A549 (cell line): ENCODE data around the gene ZCCHC24. TPM values are rescaled to one million over a fixed set of nuclear protein-coding genes. Genes with fewer than 3 reads are reported as not detected.

Experiments used
- ATAC-seq, 2 experiments: fragments of 200-7000 bp in 1 of 2; fragments of >200 bp in 1 of 2; cut with Nextera tagmentation in 1 of 2; cut with Tn5 transposase in 1 of 2; 3 replicates each; pipeline versions ENCODE4 v1.8.0 to v1.9.1; 2018 to 2020; ENCODE audit warnings: mild to moderate bottlenecking in 1 of 2, moderate library complexity in 1 of 2
- CTCF ChIA-PET: fragments of 300-600 bp; sonication (Branson Sonifier 250); formaldehyde crosslinking; extraction: SDS; loops from one replicate; lab custom pipeline; 2021; ENCODE audit warnings: antibody characterized with exemption, inconsistent platforms; lab: Yijun Ruan, JAX
- POLR2A ChIA-PET: fragments of 350-600 bp; formaldehyde crosslinking; extraction: SDS; loops from one replicate; lab custom pipeline; 2021; ENCODE audit warnings: antibody characterized with exemption, inconsistent platforms; lab: Yijun Ruan, JAX
- DNase-seq, 2 experiments: peaks; one replicate each; pipeline versions ENCODE4 v3.0.0 to v3.0.0-alpha.2; 2011 to 2016; ENCODE audit warnings: low read depth in 1 of 2, low spot score in 1 of 2
- FAIRE-seq: peaks from 2 replicates; lab custom pipeline; 2011; peaks lifted over from hg19 to GRCh38; lab: Jason Lieb, UNC
- H3K27ac ChIP-seq, 2 experiments: fragments of >200 bp; sonication (Bioruptor Twin); formaldehyde crosslinking; 3 replicates each; pipeline ENCODE4 v1.5.1; 2016 to 2017
- H3K4me1 ChIP-seq: fragments of >200 bp; sonication (Bioruptor Twin); formaldehyde crosslinking; 3 replicates; pipeline ENCODE4 v1.6.1; 2016
- H3K4me2 ChIP-seq: fragments of >200 bp; sonication (Bioruptor Twin); formaldehyde crosslinking; 3 replicates; pipeline ENCODE4 v1.6.1; 2016
- H3K4me3 ChIP-seq: fragments of >200 bp; sonication (Bioruptor Twin); formaldehyde crosslinking; 3 replicates; pipeline ENCODE4 v1.5.1; 2016
- H3K9me3 ChIP-seq: fragments of >200 bp; sonication (Bioruptor Twin); formaldehyde crosslinking; 3 replicates; pipeline ENCODE4 v1.6.1; 2016
- CEBPB ChIP-seq, 2 experiments: fragments of >200 bp in 1 of 2; sonication (Bioruptor Twin) in 1 of 2; formaldehyde crosslinking in 1 of 2; IDR thresholded peaks; 2 replicates each; pipeline ENCODE4 v1.6.1; 2012 to 2016
- EP300 ChIP-seq, 2 experiments: fragments of >200 bp; sonication (Bioruptor Twin); formaldehyde crosslinking; IDR thresholded peaks; 2 replicates in 1 of 2; 3 replicates in 1 of 2; pipeline ENCODE4 v1.6.1; 2016 to 2017
- FOSL2 ChIP-seq, 2 experiments: fragments of 450-650 bp in 1 of 2; fragments of >200 bp in 1 of 2; sonication (Bioruptor Twin) in 1 of 2; formaldehyde crosslinking; IDR thresholded peaks; 2 replicates each; pipeline versions ENCODE4 v1.5.0 to v1.6.1; 2016 to 2020; ENCODE audit warnings: mild to moderate bottlenecking in 1 of 2, moderate library complexity in 1 of 2
- GATA3 ChIP-seq: IDR thresholded peaks from 2 replicates; pipeline ENCODE4 v1.6.1; 2012; ENCODE audit warnings: borderline replicate concordance
- HDAC2 ChIP-seq: fragments of 200-600 bp; sonication (generic); IDR thresholded peaks from 2 replicates; pipeline ENCODE4 v1.6.1; 2016
- HOXB5 ChIP-seq: fragments of 250-450 bp; sonication (Bioruptor Pico); IDR thresholded peaks from 2 replicates; pipeline ENCODE4 v1.5.0; 2020; ENCODE audit warnings: mild to moderate bottlenecking, moderate library complexity
- JUNB ChIP-seq: fragments of >200 bp; sonication (Bioruptor Twin); formaldehyde crosslinking; IDR thresholded peaks from 2 replicates; pipeline ENCODE4 v1.6.1; 2016
- KDM5A ChIP-seq: fragments of 200-600 bp; sonication (generic); IDR thresholded peaks from 2 replicates; pipeline ENCODE4 v1.6.1; 2016; ENCODE audit warnings: antibody characterized with exemption, mild to moderate bottlenecking
- NFE2L2 ChIP-seq: fragments of 150-350 bp; conservative IDR thresholded peaks from 2 replicates; pipeline ENCODE4 v1.6.1; 2014; ENCODE audit warnings: low read length
- RARB ChIP-seq: fragments of 250-450 bp; sonication (Bioruptor Pico); IDR thresholded peaks from 2 replicates; pipeline ENCODE4 v1.8.0; 2021; ENCODE audit warnings: mild to moderate bottlenecking, moderate library complexity
- SMC3 ChIP-seq: fragments of >200 bp; sonication (Bioruptor Twin); formaldehyde crosslinking; IDR thresholded peaks from 3 replicates; pipeline ENCODE4 v1.6.1; 2018; ENCODE audit warnings: inconsistent platforms
- TP53 ChIP-seq: fragments of 250-450 bp; sonication (Bioruptor Pico); IDR thresholded peaks from 2 replicates; pipeline ENCODE4 v1.5.0; 2021; ENCODE audit warnings: mild to moderate bottlenecking, moderate library complexity
- ZC3H11A ChIP-seq: fragments of 450-650 bp; IDR thresholded peaks from 2 replicates; pipeline ENCODE4 v1.6.1; 2014; ENCODE audit warnings: antibody characterized with exemption, mild to moderate bottlenecking
- ZFP36 ChIP-seq: fragments of 450-650 bp; IDR thresholded peaks from 2 replicates; pipeline ENCODE4 v1.6.1; 2014; ENCODE audit warnings: borderline replicate concordance; ENCODE audit not compliant: partially characterized antibody
- ZSCAN20 ChIP-seq: fragments of 250-450 bp; sonication (Bioruptor Pico); IDR thresholded peaks from 2 replicates; pipeline ENCODE4 v1.8.0; 2022; ENCODE audit warnings: mild to moderate bottlenecking, moderate library complexity
- WGBS: methylation state at CpG from one replicate; pipeline ENCODE4 v1.1.6; 2017; ENCODE audit errors: missing lambda C conversion rate; 5-methylcytosine and 5-hydroxymethylcytosine counted together
- polyA plus RNA-seq, 4 experiments: library from polyadenylated mRNA; depleted of rRNA in 3 of 4; stranded (reverse); fragments of >200 nt; fragmentation: RNase III in 1 of 4; extraction: RNeasy Plus Mini Kit Qiagen cat#74134 plus additional on column Dnase treatment in 1 of 4; gene quantifications; 2 replicates in 3 of 4; 3 replicates in 1 of 4; pipeline ENCODE4 v1.2.3, GENCODE V29; 2011 to 2017
- TF ChIP-seq, protein P1 (sequence below): fragments of 250-450 bp; sonication (Bioruptor Pico); IDR thresholded peaks from 2 replicates; pipeline ENCODE4 v1.5.0; 2021; ENCODE audit warnings: mild to moderate bottlenecking, moderate library complexity, borderline replicate concordance
- TF ChIP-seq, protein P2 (sequence below): fragments of 450-650 bp; IDR thresholded peaks from 2 replicates; pipeline ENCODE4 v1.6.1; 2014; ENCODE audit warnings: antibody characterized with exemption

ZCCHC24 gene
- polyA plus RNA-seq, 2 of the 4 experiments (the other 2 are of a cell fraction), result 2.4 to 4.2 TPM

DNA sequence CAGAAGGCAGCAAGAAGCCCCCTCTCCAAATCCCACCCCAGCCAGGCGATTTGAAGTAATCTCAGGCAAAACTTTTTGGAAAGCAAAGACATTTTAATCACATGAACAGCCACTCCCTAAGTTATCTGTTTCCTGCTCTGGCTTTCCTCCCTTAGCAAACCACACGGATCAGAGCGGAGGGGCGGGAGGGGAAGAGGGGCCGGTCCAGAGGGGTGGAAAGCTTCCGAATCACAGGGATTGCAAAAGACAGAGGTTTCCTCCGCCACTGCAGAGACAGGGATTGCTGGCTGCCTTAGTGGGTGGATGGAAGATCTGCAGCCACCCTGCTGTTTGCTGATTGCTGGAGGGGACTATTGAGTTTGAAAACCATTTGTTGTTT, 41.2 kb downstream of the ZCCHC24 start:
- 84% methylated on average over 7 of the region's 7 CpGs for WGBS
- no peak for TF ChIP-seq ZFP36
- no peak for TF ChIP-seq EP300 (IDR thresholded peaks at IDR 0.05)
- TF ChIP-seq, protein P1, sequence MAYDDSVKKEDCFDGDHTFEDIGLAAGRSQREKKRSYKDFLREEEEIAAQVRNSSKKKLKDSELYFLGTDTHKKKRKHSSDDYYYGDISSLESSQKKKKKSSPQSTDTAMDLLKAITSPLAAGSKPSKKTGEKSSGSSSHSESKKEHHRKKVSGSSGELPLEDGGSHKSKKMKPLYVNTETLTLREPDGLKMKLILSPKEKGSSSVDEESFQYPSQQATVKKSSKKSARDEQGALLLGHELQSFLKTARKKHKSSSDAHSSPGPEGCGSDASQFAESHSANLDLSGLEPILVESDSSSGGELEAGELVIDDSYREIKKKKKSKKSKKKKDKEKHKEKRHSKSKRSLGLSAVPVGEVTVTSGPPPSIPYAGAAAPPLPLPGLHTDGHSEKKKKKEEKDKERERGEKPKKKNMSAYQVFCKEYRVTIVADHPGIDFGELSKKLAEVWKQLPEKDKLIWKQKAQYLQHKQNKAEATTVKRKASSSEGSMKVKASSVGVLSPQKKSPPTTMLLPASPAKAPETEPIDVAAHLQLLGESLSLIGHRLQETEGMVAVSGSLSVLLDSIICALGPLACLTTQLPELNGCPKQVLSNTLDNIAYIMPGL (CRISPR knock-in tag), result no peak
- TF ChIP-seq CEBPB (IDR thresholded peaks at IDR 0.05), result no peak
- ChIA-PET CTCF (interaction anchor here (1.0 to 1.2 kb wide), 3 partner anchors 30 to 97 kb away, joined by 3 to 4 read pairs (median 3); no protein-coding TSS in a partner anchor), POLR2A (no interaction called here)
- Histone ChIP-seq H3K4me3 (no peak overlapping the region), H3K4me2 (no peak overlapping the region), H3K9me3 (no peaks in the 10 kb centered on the region), H3K27ac (no peak overlapping the region), H3K4me1 (no peaks in the 10 kb centered on the region)
- DNase-seq (no peak), ATAC-seq (no peak), FAIRE-seq (no peak)

DNA sequence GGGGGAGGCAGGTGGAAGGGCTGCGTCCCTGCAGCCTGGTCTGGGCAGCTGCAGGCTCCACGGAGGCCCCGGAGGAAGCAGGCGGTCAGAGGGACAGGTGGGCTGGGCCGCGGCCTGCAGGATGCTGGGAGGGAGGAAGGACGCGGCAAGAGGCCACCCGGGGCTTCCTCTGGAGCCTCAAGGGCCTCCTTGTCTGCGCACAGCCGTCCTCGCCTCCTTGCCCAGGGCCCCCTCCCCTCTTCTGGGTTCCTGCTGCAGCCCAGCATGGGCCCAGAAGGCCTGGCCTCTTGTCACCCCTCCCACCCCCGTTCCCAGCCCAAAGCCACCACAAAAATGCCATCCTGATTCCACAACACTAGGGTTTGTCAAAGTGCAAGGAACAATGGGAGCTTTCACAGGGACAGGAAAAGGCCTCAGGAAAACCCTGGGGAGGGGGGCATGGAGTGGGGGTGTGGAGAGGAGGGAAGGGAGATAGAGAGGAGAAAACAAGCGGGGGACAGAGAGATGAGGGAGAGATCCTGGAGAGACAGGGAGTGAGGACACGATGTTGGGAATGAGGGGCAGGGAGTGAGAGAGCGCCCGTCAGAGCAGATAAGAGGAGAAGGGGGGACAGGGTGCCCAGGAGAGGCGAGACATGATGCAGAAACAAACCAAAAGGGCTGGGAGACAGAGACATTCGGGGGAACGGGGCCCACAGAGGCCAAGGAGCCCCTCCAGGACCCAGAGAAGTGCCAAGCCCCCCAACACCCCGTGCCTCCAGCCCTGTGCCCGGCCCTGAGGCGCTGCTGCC, 41.8 kb downstream of the ZCCHC24 start:
- WGBS, result 84% methylated on average over 23 of the region's 23 CpGs
- Histone ChIP-seq H3K27ac (no peak overlapping the region), H3K4me1 (no peaks in the 10 kb centered on the region), H3K9me3 (no peaks in the 10 kb centered on the region), H3K4me2 (no peak overlapping the region), H3K4me3 (no peak overlapping the region)
- ATAC-seq (no peak), DNase-seq (no peak), FAIRE-seq (no peak)
- ChIA-PET CTCF (interaction anchor here (1.3 kb wide), 1 partner anchor 29 kb away, joined by 4 read pairs; no protein-coding TSS in a partner anchor), POLR2A (no interaction called here)
- TF ChIP-seq JUNB, result no peak
- TF ChIP-seq SMC3, result no peak

DNA sequence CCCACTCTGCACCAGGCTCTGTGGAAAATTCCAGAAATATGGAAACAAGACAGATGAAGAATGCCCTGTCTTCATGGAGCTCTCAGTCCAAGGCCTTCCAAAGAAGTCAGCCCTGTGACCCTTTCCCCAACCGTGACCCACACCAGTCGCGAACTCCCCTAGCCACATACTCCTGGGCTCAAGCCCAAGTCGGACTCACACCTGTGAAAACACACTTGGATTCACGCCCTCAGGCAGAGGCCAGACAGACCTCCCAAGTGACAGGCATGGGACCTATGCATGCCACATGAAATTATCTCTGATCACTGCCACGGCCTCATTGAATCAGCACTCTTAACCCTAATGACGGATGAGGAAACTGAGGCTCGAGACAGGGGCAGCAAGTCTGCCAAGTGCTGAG, 42.5 kb downstream of the ZCCHC24 start:
- ChIA-PET CTCF (interaction anchor here (1.0 to 3.6 kb wide), 3 partner anchors 12 to 40 kb away, joined by 3 to 17 read pairs (median 4); no protein-coding TSS in a partner anchor), POLR2A (no interaction called here)
- 81% methylated on average over 8 of the region's 8 CpGs for WGBS
- TF ChIP-seq TP53 (no peak), NFE2L2 (no peak), FOSL2 (IDR thresholded peaks at IDR 0.05) (no peak), FOSL2 (CRISPR knock-in tag; IDR thresholded peaks at IDR 0.05) (no peak), RARB (CRISPR knock-in tag) (no peak), ZSCAN20 (no peak), KDM5A (no peak), HOXB5 (CRISPR knock-in tag) (no peak), ZFP36 (no peak), GATA3 (no peak), ZC3H11A (no peak), HDAC2 (no peak)
- TF ChIP-seq, protein P1 (CRISPR knock-in tag), result no peak
- TF ChIP-seq, protein P2, sequence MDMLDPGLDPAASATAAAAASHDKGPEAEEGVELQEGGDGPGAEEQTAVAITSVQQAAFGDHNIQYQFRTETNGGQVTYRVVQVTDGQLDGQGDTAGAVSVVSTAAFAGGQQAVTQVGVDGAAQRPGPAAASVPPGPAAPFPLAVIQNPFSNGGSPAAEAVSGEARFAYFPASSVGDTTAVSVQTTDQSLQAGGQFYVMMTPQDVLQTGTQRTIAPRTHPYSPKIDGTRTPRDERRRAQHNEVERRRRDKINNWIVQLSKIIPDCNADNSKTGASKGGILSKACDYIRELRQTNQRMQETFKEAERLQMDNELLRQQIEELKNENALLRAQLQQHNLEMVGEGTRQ, result no peak
- TF ChIP-seq, all 56 proteins: peak for 0
- Histone ChIP-seq H3K9me3 (no peaks in the 10 kb centered on the region), H3K4me3 (no peak overlapping the region), H3K4me2 (no peak overlapping the region), H3K4me1 (no peaks in the 10 kb centered on the region), H3K27ac (no peak overlapping the region)
- FAIRE-seq, result no peak
- no peak for DNase-seq
- no peak for ATAC-seq
